ENCODE results near the gene PRR12.

Gene PRR12

GRCh38 chr19:49635530-49636232 is 44.7 kb downstream of the PRR12 start:
- H3K4me3 Mint-ChIP-seq = no peak overlapping the region
- H3K9me3 Mint-ChIP-seq = no peaks in the 10 kb centered on the region
- peaks cover 17% of the 10 kb centered on the region for H3K4me1 Mint-ChIP-seq
- peaks cover 1% of the 10 kb centered on the region for H3K36me3 Mint-ChIP-seq (ENCODE audit: low read depth)
- no peaks in the 10 kb centered on the region for H3K27me3 Mint-ChIP-seq
- ATAC-seq (no peak), DNase-seq (no peak)
- no peak overlapping the region for H3K27ac Mint-ChIP-seq

- H3K27ac Mint-ChIP-seq = no peak overlapping the region
- H3K27me3 Mint-ChIP-seq = no peaks in the 10 kb centered on the region
- ATAC-seq (no peak), DNase-seq (no peak)
- H3K36me3 Mint-ChIP-seq (ENCODE audit: low read depth) = peaks cover 2% of the 10 kb centered on the region
- peaks cover 18% of the 10 kb centered on the region for H3K4me1 Mint-ChIP-seq
- H3K9me3 Mint-ChIP-seq = no peaks in the 10 kb centered on the region
- H3K4me3 Mint-ChIP-seq = no peak overlapping the region
These were observed 45.4 kb downstream of the PRR12 start for GRCh38 chr19:49636233-49636932.

GRCh38 chr19:49637821-49638738 is 47.1 kb downstream of the PRR12 start:
- H3K4me1 Mint-ChIP-seq = peaks cover 30% of the 10 kb centered on the region
- peak overlapping the region; percentile 2 for H3K4me3 Mint-ChIP-seq
- H3K27me3 Mint-ChIP-seq = peaks cover 2% of the 10 kb centered on the region
- DNase-seq (no peak), ATAC-seq (no peak)
- peaks cover 6% of the 10 kb centered on the region for H3K36me3 Mint-ChIP-seq (ENCODE audit: low read depth)
- H3K9me3 Mint-ChIP-seq = no peaks in the 10 kb centered on the region
- no peak overlapping the region for H3K27ac Mint-ChIP-seq

- peak overlapping the region; percentile 22 for H3K27ac Mint-ChIP-seq
- DNase-seq (no peak), ATAC-seq (no peak)
- H3K36me3 Mint-ChIP-seq (ENCODE audit: low read depth) = peaks cover 11% of the 10 kb centered on the region
- no peaks in the 10 kb centered on the region for H3K9me3 Mint-ChIP-seq
- peaks cover 2% of the 10 kb centered on the region for H3K27me3 Mint-ChIP-seq
- H3K4me3 Mint-ChIP-seq = peak overlapping the region; percentile 98
- H3K4me1 Mint-ChIP-seq = peaks cover 45% of the 10 kb centered on the region
These were observed 48.6 kb downstream of the PRR12 start for GRCh38 chr19:49639401-49640112.

- no peaks in the 10 kb centered on the region for H3K9me3 Mint-ChIP-seq
- ATAC-seq = peak; percentile 82
- peak; percentile 100 for DNase-seq
- peak within 1 kb of the TSS; percentile 99 for H3K27ac Mint-ChIP-seq
- peaks cover 46% of the 10 kb centered on the region for H3K4me1 Mint-ChIP-seq
- H3K4me3 Mint-ChIP-seq = peak within 1 kb of the TSS; percentile 98
- H3K27me3 Mint-ChIP-seq = peaks cover 2% of the 10 kb centered on the region
- peaks cover 11% of the 10 kb centered on the region for H3K36me3 Mint-ChIP-seq (ENCODE audit: low read depth)
These were observed 49.3 kb downstream of the PRR12 start, which contains the start of gene RRAS for GRCh38 chr19:49640113-49640898. Gene RRAS, minus strand, starts transcription at chr19:49640143. Its CDS starts 45 bp downstream, at chr19:49640098.

- ATAC-seq = peak; percentile 55
- H3K27me3 Mint-ChIP-seq = peaks cover 2% of the 10 kb centered on the region
- H3K9me3 Mint-ChIP-seq = no peaks in the 10 kb centered on the region
- peaks cover 47% of the 10 kb centered on the region for H3K4me1 Mint-ChIP-seq
- peak within 1 kb of the TSS; percentile 99 for H3K27ac Mint-ChIP-seq
- peaks cover 15% of the 10 kb centered on the region for H3K36me3 Mint-ChIP-seq (ENCODE audit: low read depth)
- DNase-seq = peak; percentile 99
- H3K4me3 Mint-ChIP-seq = peak within 1 kb of the TSS; percentile 98
These were observed 50.9 kb downstream of the PRR12 start, which contains the start of gene SCAF1 for GRCh38 chr19:49641688-49642491. Gene SCAF1, plus strand, starts transcription at chr19:49642209. Its CDS starts 2,818 bp downstream, at chr19:49645027.

GRCh38 chr19:49642492-49643035 is 51.6 kb downstream of the PRR12 start:
- ATAC-seq (no peak), DNase-seq (no peak)
- H3K9me3 Mint-ChIP-seq = no peaks in the 10 kb centered on the region
- peak overlapping the region; percentile 91 for H3K27ac Mint-ChIP-seq
- peaks cover 20% of the 10 kb centered on the region for H3K36me3 Mint-ChIP-seq (ENCODE audit: low read depth)
- H3K4me3 Mint-ChIP-seq = peak overlapping the region; percentile 98
- H3K27me3 Mint-ChIP-seq = peaks cover 2% of the 10 kb centered on the region
- H3K4me1 Mint-ChIP-seq = peaks cover 47% of the 10 kb centered on the region

GRCh38 chr19:49643466-49643865 is 52.5 kb downstream of the PRR12 start:
- no peaks in the 10 kb centered on the region for H3K9me3 Mint-ChIP-seq
- H3K36me3 Mint-ChIP-seq (ENCODE audit: low read depth) = peaks cover 20% of the 10 kb centered on the region
- ATAC-seq (no peak), DNase-seq (peak; percentile 11)
- H3K27ac Mint-ChIP-seq = peak overlapping the region; percentile 91
- H3K4me3 Mint-ChIP-seq = peak overlapping the region; percentile 98
- peaks cover 2% of the 10 kb centered on the region for H3K27me3 Mint-ChIP-seq
- peaks cover 42% of the 10 kb centered on the region for H3K4me1 Mint-ChIP-seq

- H3K4me1 Mint-ChIP-seq = peaks cover 31% of the 10 kb centered on the region
- DNase-seq (no peak), ATAC-seq (no peak)
- no peak overlapping the region for H3K27ac Mint-ChIP-seq
- no peak overlapping the region for H3K4me3 Mint-ChIP-seq
- H3K9me3 Mint-ChIP-seq = no peaks in the 10 kb centered on the region
- peaks cover 2% of the 10 kb centered on the region for H3K27me3 Mint-ChIP-seq
- peaks cover 24% of the 10 kb centered on the region for H3K36me3 Mint-ChIP-seq (ENCODE audit: low read depth)
These were observed 54.6 kb downstream of the PRR12 start for GRCh38 chr19:49645592-49645991.

- Mint-ChIP-seq H3K36me3 (ENCODE audit: low read depth) (peaks cover 24% of the 10 kb centered on the region), H3K4me1 (peaks cover 29% of the 10 kb centered on the region)
These were observed 55.0 kb downstream of the PRR12 start for GRCh38 chr19:49645995-49646394.

GRCh38 chr19:49646586-49646985 is 55.6 kb downstream of the PRR12 start:
- H3K27me3 Mint-ChIP-seq = peaks cover 2% of the 10 kb centered on the region
- peaks cover 28% of the 10 kb centered on the region for H3K4me1 Mint-ChIP-seq
- no peak overlapping the region for H3K4me3 Mint-ChIP-seq
- DNase-seq (no peak), ATAC-seq (no peak)
- peaks cover 23% of the 10 kb centered on the region for H3K36me3 Mint-ChIP-seq (ENCODE audit: low read depth)
- no peak overlapping the region for H3K27ac Mint-ChIP-seq
- no peaks in the 10 kb centered on the region for H3K9me3 Mint-ChIP-seq

More at GRCh38 chr19:49645995-49646394, 55.0 kb downstream of the PRR12 start:
- Mint-ChIP-seq H3K27ac (no peak overlapping the region), H3K4me3 (no peak overlapping the region), H3K27me3 (peaks cover 2% of the 10 kb centered on the region), H3K9me3 (no peaks in the 10 kb centered on the region)
- ATAC-seq (no peak), DNase-seq (no peak)

- H3K36me3 Mint-ChIP-seq (ENCODE audit: low read depth) = peaks cover 26% of the 10 kb centered on the region
- H3K27me3 Mint-ChIP-seq = no peaks in the 10 kb centered on the region
- H3K9me3 Mint-ChIP-seq = no peaks in the 10 kb centered on the region
- no peak overlapping the region for H3K4me3 Mint-ChIP-seq
- no peaks in the 10 kb centered on the region for H3K4me1 Mint-ChIP-seq
- no peak overlapping the region for H3K27ac Mint-ChIP-seq
- DNase-seq = no peak
- ATAC-seq = no peak
These were observed 60.2 kb downstream of the PRR12 start for GRCh38 chr19:49651029-49651819.

All from activated naive CD8-positive, alpha-beta T cell treated with anti-CD3 and anti-CD28 coated beads, Interleukin-2, amount 50 U/mL, for 24 hours (primary cell).